HG02642 (cell line): ENCODE data around the gene YOD1.
"Not testable (repeated sequence)": the region's sequence is repeated elsewhere in the genome, so short reads cannot be mapped to it uniquely, and the experiment has no call there.

ENCODE experiments used
- ATAC-seq: cut with Tn5 transposase; IDR thresholded peaks from one replicate; pipeline ENCODE4 v1.9.1; 2021; ENCODE audit warnings: mild to moderate bottlenecking; ENCODE audit not compliant: unreplicated experiment, poor library complexity

Gene YOD1

GRCh38 chr1:207050480-207051190 is 373 bp downstream of the YOD1 start:
- ATAC-seq = peak; percentile 57

GRCh38 chr1:207049974-207050391 is 1.0 kb downstream of the YOD1 start:
- ATAC-seq = peak; percentile 37

GRCh38 chr1:207049514-207049913 is 1.5 kb downstream of the YOD1 start:
- no peak for ATAC-seq

GRCh38 chr1:207049054-207049453 is 2.0 kb downstream of the YOD1 start:
- no peak for ATAC-seq

- no peak for ATAC-seq
These were observed 3.0 kb downstream of the YOD1 start for GRCh38 chr1:207048041-207048440.

GRCh38 chr1:207047505-207047904 is 3.5 kb downstream of the YOD1 start:
- no peak for ATAC-seq

GRCh38 chr1:207045453-207045852 is 5.6 kb downstream of the YOD1 start:
- ATAC-seq = no peak

GRCh38 chr1:207041397-207041796 is 9.6 kb downstream of the YOD1 start:
- not testable (repeated sequence) for ATAC-seq

GRCh38 chr1:207040181-207040533 is 10.9 kb downstream of the YOD1 start:
- no peak for ATAC-seq

- ATAC-seq = no peak
These were observed 11.4 kb downstream of the YOD1 start for GRCh38 chr1:207039380-207040180.

GRCh38 chr1:207036865-207037264 is 14.1 kb downstream of the YOD1 start:
- ATAC-seq = no peak

GRCh38 chr1:207035877-207036551 is 15.0 kb downstream of the YOD1 start:
- ATAC-seq = no peak

- ATAC-seq = no peak
These were observed 16.0 kb downstream of the YOD1 start for GRCh38 chr1:207034998-207035397.

- no peak for ATAC-seq
These were observed 16.8 kb downstream of the YOD1 start for GRCh38 chr1:207034208-207034607.

- no peak for ATAC-seq
These were observed 17.7 kb downstream of the YOD1 start for GRCh38 chr1:207033302-207033701.

- no peak for ATAC-seq
These were observed 18.4 kb downstream of the YOD1 start, which contains the start of gene C1orf116 for GRCh38 chr1:207032528-207033017. Gene C1orf116 (minus strand): TSS chr1:207032756. CDS start chr1:207027598, 5,158 bp downstream.

- no peak for ATAC-seq
These were observed 19.3 kb downstream of the YOD1 start for GRCh38 chr1:207031632-207032264.

- no peak for ATAC-seq
These were observed 20.0 kb downstream of the YOD1 start for GRCh38 chr1:207031016-207031415.

- no peak for ATAC-seq
These were observed 20.4 kb downstream of the YOD1 start for GRCh38 chr1:207030522-207031009.
